ENCODE data around the gene RING1. TPM values are rescaled to one million over a fixed set of nuclear protein-coding genes. Genes with fewer than 3 reads are reported as not detected.
A peak's percentile ranks its signal among the peaks of the same experiment; 100 is the strongest.

RING1 gene
- total and polyA plus RNA-seq, 2 experiments from 2014 or later, result 12.7 to 35.8 TPM

DNA sequence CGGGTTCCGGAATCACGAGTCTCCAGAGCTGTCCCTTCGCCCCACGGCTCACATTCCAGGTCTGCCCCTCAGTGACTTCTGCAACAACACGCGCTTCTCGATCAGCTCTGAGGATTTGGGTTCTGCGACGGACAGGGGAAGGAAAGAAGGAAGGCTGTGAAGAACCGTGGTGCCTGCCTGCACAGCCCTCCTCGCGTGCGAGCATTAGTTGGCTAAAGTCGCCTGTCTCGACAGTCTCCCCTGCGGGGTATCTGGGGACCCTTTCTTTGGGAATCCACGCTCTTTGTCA is 40.3 kb downstream of the RING1 start:
- peak; percentile 79 for DNase-seq
- no peak for TF ChIP-seq EZH2phosphoT487 (IDR thresholded peaks at IDR 0.05; ENCODE audit: insufficient read depth, low read depth)
- no peak for TF ChIP-seq EZH2 (IDR thresholded peaks at IDR 0.05; ENCODE audit: insufficient read depth, poor library complexity, severe bottlenecking)

GRCh38 chr6:33248932-33249731 is 40.8 kb downstream of the RING1 start:
- in situ Hi-C loops (cut with MboI), result loop anchor here (10.0 kb wide), 1 partner anchor 234 kb away; no protein-coding TSS in a partner anchor
- TF ChIP-seq EZH2phosphoT487 (IDR thresholded peaks at IDR 0.05; ENCODE audit: insufficient read depth, low read depth) (no peak), EZH2 (IDR thresholded peaks at IDR 0.05; ENCODE audit: insufficient read depth, poor library complexity, severe bottlenecking) (no peak)
- WGBS, 2 experiments (ENCODE audit: low coverage in 1 of 2, low lambda C conversion rate in 2 of 2, missing lambda C conversion rate in 2 of 2), result 1 to 2% methylated on average over 57 to 58 of the region's 58 CpGs

More for the DNA sequence above, 40.3 kb downstream of the RING1 start:
- Histone ChIP-seq H3K9ac (peak overlapping the region; percentile 95), H3K27me3 (replicated peaks; ENCODE audit: insufficient read depth) (no peaks in the 10 kb centered on the region), H3F3A (ENCODE audit: insufficient read depth) (peaks cover 36% of the 10 kb centered on the region), H3K9me3 (ENCODE audit: low read depth) (no peaks in the 10 kb centered on the region), H3K4me3 (peak overlapping the region; percentile 75), H3K27ac (peak overlapping the region; percentile 98), H2AFZ (peak overlapping the region; percentile 81), H3K79me2 (ENCODE audit: insufficient read depth) (peaks cover 14% of the 10 kb centered on the region), H3K4me2 (ENCODE audit: unreplicated experiment) (peak overlapping the region; percentile 98), H3K36me3 (ENCODE audit: low read depth) (no peaks in the 10 kb centered on the region), H4K20me1 (ENCODE audit: insufficient read depth) (no peaks in the 10 kb centered on the region), H3K4me1 (ENCODE audit: insufficient read depth) (peaks cover 45% of the 10 kb centered on the region), H3K9me2 (ENCODE audit: insufficient read depth) (no peaks in the 10 kb centered on the region)
- 1 to 3% methylated on average over 18 of the region's 18 CpGs for WGBS, 2 experiments (ENCODE audit: low coverage in 1 of 2, low lambda C conversion rate in 2 of 2, missing lambda C conversion rate in 2 of 2)
- in situ Hi-C loops (cut with MboI), result loop anchor here (10.0 kb wide), 1 partner anchor 234 kb away; no protein-coding TSS in a partner anchor

DNA sequence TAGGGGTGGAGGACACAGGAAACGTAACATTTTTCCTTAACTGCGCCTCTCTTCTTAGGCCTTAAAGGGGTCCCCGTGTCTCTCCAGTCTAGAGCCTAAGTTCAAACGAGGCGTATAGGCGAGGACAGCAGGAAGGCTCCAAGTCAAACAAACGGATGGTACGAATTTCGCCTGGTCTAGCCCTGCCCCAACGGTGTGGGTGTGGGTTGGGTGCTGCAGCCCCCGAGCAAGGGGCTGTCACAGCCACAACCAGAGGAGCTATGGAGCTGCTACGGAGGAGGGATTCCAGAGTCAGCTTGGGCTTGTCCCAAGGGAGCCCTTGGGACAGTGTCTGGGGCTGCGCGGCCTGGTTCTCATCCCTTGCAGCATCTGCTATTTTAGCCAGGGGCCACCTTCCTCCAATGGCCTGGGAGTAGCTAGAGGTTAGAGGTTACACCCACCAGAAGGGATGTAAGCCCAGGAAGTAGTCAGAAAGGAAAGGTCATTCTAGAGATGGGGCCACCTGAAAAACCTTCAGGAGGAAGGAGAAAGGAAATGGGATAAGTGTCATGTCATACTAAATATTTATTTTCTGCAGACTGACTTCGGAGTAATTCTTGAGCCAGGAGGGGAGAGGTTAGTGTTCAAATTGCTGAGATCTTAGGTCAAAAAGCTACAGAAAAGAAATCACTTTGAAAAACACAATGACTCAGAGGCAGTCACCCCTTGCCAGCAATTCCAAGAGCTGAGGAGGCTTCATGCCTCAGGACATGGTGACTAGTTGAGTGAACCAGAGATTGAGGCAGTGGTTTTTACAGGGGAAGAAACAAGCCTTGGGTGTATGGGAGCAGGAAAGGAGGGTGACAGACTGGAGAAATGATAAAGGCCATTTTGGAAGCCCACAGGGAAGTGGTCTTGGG is 41.7 kb downstream of the RING1 start:
- H3K9me2 ChIP-seq (ENCODE audit: insufficient read depth), result no peaks in the 10 kb centered on the region
- peak overlapping the region; percentile 61 for H2AFZ ChIP-seq
- peak overlapping the region; percentile 78 for H3K4me3 ChIP-seq
- H3K79me2 ChIP-seq (ENCODE audit: insufficient read depth), result peaks cover 14% of the 10 kb centered on the region
- WGBS, 2 experiments (ENCODE audit: low coverage in 1 of 2, low lambda C conversion rate in 2 of 2, missing lambda C conversion rate in 2 of 2), result 1 to 2% methylated on average over 15 of the region's 15 CpGs
- H3K9ac ChIP-seq, result peak overlapping the region; percentile 94
- TF ChIP-seq EZH2phosphoT487 (IDR thresholded peaks at IDR 0.05; ENCODE audit: insufficient read depth, low read depth), result no peak
- no peak for TF ChIP-seq EZH2 (IDR thresholded peaks at IDR 0.05; ENCODE audit: insufficient read depth, poor library complexity, severe bottlenecking)
- no peaks in the 10 kb centered on the region for H3K9me3 ChIP-seq (ENCODE audit: low read depth)
- H3K4me1 ChIP-seq (ENCODE audit: insufficient read depth), result peaks cover 45% of the 10 kb centered on the region
- peaks cover 36% of the 10 kb centered on the region for H3F3A ChIP-seq (ENCODE audit: insufficient read depth)
- in situ Hi-C loops (cut with MboI), result loop anchor here (10.0 kb wide), 1 partner anchor 235 kb away; no protein-coding TSS in a partner anchor
- H3K27ac ChIP-seq, result peak overlapping the region; percentile 98
- no peaks in the 10 kb centered on the region for H3K27me3 ChIP-seq (replicated peaks; ENCODE audit: insufficient read depth)
- H3K4me2 ChIP-seq (ENCODE audit: unreplicated experiment), result peak overlapping the region; percentile 88
- no peaks in the 10 kb centered on the region for H3K36me3 ChIP-seq (ENCODE audit: low read depth)
- no peaks in the 10 kb centered on the region for H4K20me1 ChIP-seq (ENCODE audit: insufficient read depth)
- DNase-seq, result peak; percentile 95

More at GRCh38 chr6:33248932-33249731, 40.8 kb downstream of the RING1 start:
- H3K9me2 ChIP-seq (ENCODE audit: insufficient read depth), result no peaks in the 10 kb centered on the region
- peak overlapping the region; percentile 78 for H3K4me3 ChIP-seq
- H3K9me3 ChIP-seq (ENCODE audit: low read depth), result no peaks in the 10 kb centered on the region
- peaks cover 45% of the 10 kb centered on the region for H3K4me1 ChIP-seq (ENCODE audit: insufficient read depth)
- no peaks in the 10 kb centered on the region for H3K27me3 ChIP-seq (replicated peaks; ENCODE audit: insufficient read depth)
- H2AFZ ChIP-seq, result peak overlapping the region; percentile 81
- peaks cover 36% of the 10 kb centered on the region for H3F3A ChIP-seq (ENCODE audit: insufficient read depth)
- H3K27ac ChIP-seq, result peak overlapping the region; percentile 98
- H3K36me3 ChIP-seq (ENCODE audit: low read depth), result no peaks in the 10 kb centered on the region
- no peaks in the 10 kb centered on the region for H4K20me1 ChIP-seq (ENCODE audit: insufficient read depth)
- H3K9ac ChIP-seq, result peak overlapping the region; percentile 95
- H3K4me2 ChIP-seq (ENCODE audit: unreplicated experiment), result peak overlapping the region; percentile 98
- peaks cover 14% of the 10 kb centered on the region for H3K79me2 ChIP-seq (ENCODE audit: insufficient read depth)
- peak; percentile 100 for DNase-seq

GRCh38 chr6:33250731-33251130 is 42.4 kb downstream of the RING1 start:
- Histone ChIP-seq H3K4me2 (ENCODE audit: unreplicated experiment) (peak overlapping the region; percentile 88), H3F3A (ENCODE audit: insufficient read depth) (peaks cover 36% of the 10 kb centered on the region), H3K27ac (peak overlapping the region; percentile 98), H3K79me2 (ENCODE audit: insufficient read depth) (peaks cover 14% of the 10 kb centered on the region), H3K27me3 (replicated peaks; ENCODE audit: insufficient read depth) (no peaks in the 10 kb centered on the region), H3K4me3 (peak overlapping the region; percentile 22; the same call in 1 of the 2 replicates), H3K9me3 (ENCODE audit: low read depth) (no peaks in the 10 kb centered on the region), H4K20me1 (ENCODE audit: insufficient read depth) (no peaks in the 10 kb centered on the region), H3K9ac (peak overlapping the region; percentile 35; the same call in 1 of the 2 replicates), H3K36me3 (ENCODE audit: low read depth) (no peaks in the 10 kb centered on the region), H3K9me2 (ENCODE audit: insufficient read depth) (no peaks in the 10 kb centered on the region), H3K4me1 (ENCODE audit: insufficient read depth) (peaks cover 45% of the 10 kb centered on the region), H2AFZ (no peak overlapping the region)
- TF ChIP-seq EZH2 (IDR thresholded peaks at IDR 0.05; ENCODE audit: insufficient read depth, poor library complexity, severe bottlenecking) (no peak), EZH2phosphoT487 (IDR thresholded peaks at IDR 0.05; ENCODE audit: insufficient read depth, low read depth) (no peak)
- 97 to 98% methylated on average over 13 of the region's 13 CpGs for WGBS, 2 experiments (ENCODE audit: low coverage in 1 of 2, low lambda C conversion rate in 2 of 2, missing lambda C conversion rate in 2 of 2)
- in situ Hi-C loops (cut with MboI), result no loop called here
- DNase-seq, result no peak
